H54 (cell line): ENCODE data around the gene SLC15A2.
A peak's percentile ranks its signal among the peaks of the same experiment; 100 is the strongest.
"Not testable (repeated sequence)": the region's sequence is repeated elsewhere in the genome, so short reads cannot be mapped to it uniquely, and the experiment has no call there.

Source experiments
- DNase-seq: peaks from one replicate; pipeline ENCODE4 v3.0.0; 2011; ENCODE audit warnings: low spot score, mixed read lengths; ENCODE audit not compliant: insufficient read length
- FAIRE-seq: peaks from 3 replicates; lab custom pipeline; 2011; peaks lifted over from hg19 to GRCh38; lab: Jason Lieb, UNC
- POLR2A ChIP-seq: IDR thresholded peaks from 2 replicates; pipeline ENCODE4 v1.6.1; 2011; ENCODE audit warnings: low read depth, mild to moderate bottlenecking, low read length

SLC15A2 gene

DNA sequence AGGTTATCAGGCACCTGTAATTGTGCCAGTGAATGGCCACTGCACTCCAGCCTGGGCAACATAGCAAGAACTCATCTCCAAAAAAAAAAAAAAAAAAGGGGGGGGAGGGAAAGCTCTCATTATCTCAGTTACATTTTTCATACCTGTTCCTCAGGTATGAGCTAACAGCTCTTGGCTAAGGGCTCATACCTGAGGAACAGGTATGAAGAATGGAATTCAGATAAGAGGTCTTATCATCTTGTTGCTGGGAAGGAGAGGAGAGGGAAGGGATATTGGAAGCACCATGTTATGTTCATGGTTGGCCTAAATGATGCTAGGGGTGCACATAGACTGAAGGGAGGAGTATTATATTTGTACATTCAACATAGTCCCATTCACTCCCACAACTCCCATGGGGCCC lies 2.6 kb downstream of the SLC15A2 start:
- DNase-seq (no peak), FAIRE-seq (no peak)
- no peak for TF ChIP-seq POLR2A

DNA sequence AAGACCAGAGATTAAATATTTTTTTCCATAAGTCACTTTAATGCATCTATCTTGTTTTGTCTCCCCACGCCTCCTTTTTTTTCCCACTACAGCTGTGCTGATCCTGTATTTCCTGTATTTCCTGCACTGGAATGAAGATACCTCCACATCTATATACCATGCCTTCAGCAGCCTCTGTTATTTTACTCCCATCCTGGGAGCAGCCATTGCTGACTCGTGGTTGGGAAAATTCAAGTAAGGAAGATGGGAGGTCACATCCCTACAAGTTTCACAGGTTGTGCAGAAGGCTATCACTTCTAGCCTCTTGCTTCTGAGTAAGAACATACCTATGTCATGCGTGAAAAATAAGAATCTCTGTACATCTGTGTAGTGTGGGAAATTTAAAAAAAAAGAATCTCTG lies 3.1 kb downstream of the SLC15A2 start:
- DNase-seq = no peak
- FAIRE-seq = no peak
- TF ChIP-seq POLR2A = no peak

DNA sequence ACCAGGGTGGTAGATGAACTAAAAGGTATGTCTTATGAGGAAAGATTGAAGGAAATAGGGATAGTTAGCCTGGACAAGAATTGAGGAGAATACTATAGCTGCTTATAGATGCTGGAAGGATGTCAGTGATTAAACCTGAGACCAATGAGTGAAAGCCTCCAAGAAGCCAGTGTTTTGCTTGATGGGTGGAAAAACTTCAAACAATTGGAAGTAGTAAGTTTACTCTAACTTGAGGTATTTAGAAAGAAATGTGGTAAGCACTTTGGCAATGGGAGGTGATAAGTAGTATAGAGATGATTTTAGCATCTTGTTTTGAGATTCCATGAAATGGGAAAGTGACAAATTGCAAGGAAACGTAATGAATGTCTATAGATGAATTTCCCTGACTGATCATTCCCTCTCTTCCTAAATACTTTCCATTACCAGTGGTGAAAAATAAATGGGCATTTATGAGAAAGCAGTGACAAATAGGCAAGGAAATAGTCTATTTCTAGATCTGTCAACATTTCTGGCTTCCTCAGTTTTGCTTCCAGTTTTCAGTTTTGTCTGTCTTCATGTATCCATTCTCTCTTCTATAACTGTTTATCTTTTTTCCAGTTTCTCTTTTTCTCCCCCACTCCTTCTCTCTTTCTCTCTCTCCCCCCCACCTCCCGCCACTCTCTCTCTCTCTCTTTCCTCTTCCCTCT lies 19.2 kb downstream of the SLC15A2 start:
- FAIRE-seq (no peak), DNase-seq (no peak)
- no peak for TF ChIP-seq POLR2A

DNA sequence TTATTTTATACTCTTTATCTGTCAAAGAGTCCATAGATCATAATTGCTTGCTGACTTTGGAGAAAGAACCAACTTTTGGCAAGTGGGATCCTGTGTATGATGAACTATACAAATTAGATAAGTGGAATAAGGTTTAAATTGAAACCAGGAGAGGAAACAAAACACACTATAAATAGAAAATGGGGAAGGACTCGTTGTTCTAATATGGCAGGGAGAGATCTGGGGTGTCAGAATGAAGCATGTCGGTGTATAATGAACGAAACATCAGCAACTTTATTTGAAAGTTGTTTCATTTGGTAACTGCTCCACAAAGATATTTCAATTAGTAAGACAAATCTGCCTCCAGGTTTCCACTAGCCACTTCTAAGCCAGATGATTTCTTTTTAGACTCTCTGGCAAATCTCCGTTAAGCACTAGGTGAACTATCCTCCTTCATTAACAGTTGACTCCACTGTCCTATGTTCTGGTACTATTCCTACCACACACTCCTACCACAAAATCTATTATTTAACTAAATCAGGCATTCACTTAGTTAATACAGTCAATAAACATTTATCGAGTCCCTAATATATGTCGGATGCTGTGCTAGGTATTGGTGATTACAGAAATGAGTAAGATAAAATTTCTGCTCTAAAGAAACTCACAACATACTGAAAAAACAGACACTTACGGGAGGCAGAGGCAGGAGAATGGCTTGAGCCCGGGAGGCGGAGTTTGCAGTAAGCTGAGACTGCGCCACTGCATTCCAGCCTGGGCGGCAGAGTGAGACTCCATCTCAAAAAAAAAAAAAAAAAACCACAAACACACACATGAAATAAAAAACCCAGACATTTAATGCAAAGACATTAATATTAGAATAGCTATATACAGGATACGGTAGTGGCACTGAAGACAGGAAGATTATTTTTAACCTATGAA lies 20.1 kb downstream of the SLC15A2 start:
- FAIRE-seq = no peak

DNA sequence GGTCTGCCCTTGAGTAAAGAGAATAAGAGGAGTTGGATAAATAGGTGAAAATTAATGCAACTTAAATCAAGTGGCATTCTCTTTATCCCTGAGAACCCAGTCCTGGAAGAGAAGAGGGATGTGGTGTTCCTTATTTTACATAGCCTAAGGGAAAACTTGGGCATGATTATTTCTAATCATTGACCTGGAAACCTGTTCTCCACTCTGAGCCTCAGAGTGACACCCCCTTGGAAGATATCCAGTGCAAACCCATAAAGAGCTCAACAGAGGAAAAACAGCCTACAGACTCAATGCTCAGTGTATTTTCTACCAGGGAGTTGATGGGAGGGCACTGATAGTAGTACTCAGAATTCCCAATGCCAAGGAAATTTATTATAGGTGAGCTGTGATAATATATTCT lies 22.0 kb downstream of the SLC15A2 start:
- no peak for TF ChIP-seq POLR2A
- DNase-seq (no peak), FAIRE-seq (no peak)

More for the DNA sequence above, 20.1 kb downstream of the SLC15A2 start:
- TF ChIP-seq POLR2A = no peak
- DNase-seq = no peak

DNA sequence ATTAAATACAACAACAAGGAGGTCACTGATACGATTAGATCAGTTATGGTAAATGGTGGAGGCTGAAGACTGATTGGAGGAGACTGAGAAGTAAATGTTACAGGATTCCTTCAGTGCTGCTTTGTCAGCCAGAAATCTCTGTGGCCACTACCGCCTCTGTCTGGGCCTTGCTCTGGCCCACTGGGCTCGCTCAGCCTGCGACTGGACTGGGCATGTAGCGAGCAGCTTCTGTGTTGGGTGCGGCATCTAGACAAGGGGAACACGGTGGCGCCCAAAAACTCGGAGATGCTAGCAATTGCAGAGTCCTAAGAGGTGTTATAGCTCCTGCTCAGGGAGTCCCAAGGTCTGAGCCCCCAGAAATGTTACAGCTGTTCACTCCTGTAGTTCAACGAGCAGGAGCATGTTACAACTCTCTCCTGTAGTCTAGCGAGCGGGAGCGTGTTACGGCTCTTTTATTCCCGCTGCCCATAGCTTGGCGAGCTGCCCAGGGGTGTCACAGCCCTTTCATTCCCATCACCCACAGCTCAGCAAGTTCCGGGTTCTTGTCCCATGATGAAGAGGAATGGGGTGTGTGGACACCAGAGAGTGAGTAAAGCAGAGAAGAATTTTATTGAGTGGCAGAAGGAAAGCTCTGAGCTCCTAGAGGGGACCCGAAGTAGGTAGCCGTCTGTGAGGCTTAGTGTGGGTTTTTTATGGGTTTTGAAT lies 24.7 kb downstream of the SLC15A2 start:
- no peak for FAIRE-seq
- TF ChIP-seq POLR2A = no peak

DNA sequence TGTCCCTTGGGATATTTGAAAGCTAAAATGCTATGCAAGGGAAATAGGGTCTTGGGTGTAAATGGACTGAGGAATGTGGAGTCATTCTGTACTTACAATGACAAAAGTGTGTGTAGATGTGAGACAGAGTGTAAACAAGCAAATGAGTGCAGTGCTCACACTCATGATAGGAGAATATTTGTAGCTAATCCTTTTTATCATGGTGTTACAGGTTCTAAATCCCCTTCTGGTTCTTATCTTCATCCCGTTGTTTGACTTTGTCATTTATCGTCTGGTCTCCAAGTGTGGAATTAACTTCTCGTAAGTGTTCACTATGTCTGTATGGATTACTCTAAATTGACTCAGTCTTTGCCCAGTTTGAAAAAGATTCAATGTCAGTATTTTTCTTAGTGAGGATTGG lies 30.5 kb downstream of the SLC15A2 start:
- DNase-seq (no peak), FAIRE-seq (no peak)
- no peak for TF ChIP-seq POLR2A

More for the DNA sequence above, 24.7 kb downstream of the SLC15A2 start:
- no peak for DNase-seq

DNA sequence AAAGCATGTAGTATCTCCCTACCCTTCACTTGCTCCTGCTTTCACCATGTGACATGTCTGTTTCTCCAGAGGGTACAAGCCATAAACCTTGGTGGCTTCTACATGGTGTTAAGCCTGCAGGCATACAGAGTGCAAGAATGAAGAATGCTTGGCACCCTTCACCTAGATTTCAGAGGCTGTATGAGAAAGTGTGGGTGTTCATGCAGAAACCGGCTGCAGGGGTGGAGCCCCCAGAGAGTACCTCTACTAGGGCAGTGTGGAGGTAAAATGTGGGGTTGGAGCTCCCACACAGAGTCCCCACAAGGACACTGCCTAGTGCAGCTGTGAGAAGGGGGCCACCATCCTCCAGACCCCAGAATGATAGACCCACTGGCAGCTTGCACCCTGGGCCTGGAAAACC lies 32.2 kb downstream of the SLC15A2 start:
- DNase-seq = no peak
- no peak for TF ChIP-seq POLR2A
- no peak for FAIRE-seq

DNA sequence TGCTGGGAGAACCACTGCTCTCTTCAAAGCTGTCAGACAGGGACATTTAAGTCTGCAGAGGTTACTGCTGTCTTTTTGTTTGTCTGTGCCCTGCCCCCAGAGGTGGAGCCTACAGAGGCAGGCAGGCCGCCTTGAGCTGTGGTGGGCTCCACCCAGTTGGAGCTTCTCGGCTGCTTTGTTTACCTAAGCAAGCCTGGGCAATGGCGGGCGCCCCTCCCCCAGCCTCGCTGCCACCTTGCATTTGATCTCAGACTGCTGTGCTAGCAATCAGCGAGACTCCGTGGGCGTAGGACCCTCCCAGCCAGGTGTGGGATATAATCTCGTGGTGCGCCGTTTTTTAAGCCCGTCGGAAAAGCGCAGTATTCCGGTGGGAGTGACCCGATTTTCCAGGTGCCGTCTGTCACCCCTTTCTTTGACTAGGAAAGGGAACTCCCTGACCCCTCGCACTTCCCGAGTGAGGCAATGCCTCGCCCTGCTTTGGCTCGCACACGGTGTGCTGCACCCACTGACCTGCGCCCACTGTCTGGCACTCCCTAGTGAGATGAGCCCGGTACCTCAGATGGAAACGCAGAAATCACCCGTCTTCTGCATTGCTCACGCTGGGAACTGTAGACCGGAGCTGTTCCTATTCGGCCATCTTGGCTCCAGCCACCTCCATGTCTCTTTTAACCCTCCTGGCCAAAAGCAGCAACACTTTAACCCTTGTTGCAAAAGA lies 44.1 kb downstream of the SLC15A2 start:
- FAIRE-seq, DNase-seq: not testable (repeated sequence)

DNA sequence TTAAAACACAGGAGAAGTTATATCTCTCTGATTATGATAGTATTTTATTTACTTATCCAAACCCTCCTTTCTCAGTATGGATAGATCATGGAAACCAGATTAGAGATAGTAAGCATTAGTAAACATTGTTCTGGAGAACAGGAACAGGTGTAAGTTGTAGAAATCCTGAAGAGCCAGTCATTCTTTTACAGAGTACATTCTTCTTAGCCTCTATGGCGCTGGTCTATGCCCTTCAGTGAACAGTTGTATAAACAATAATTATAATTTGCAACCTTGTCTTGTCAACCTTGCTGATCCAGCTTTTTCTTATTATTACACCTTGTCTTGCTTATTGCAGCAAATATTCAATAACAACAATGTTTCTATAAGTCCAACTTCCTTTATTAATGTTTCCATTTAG lies 47.4 kb downstream of the SLC15A2 start:
- no peak for DNase-seq
- no peak for TF ChIP-seq POLR2A

DNA sequence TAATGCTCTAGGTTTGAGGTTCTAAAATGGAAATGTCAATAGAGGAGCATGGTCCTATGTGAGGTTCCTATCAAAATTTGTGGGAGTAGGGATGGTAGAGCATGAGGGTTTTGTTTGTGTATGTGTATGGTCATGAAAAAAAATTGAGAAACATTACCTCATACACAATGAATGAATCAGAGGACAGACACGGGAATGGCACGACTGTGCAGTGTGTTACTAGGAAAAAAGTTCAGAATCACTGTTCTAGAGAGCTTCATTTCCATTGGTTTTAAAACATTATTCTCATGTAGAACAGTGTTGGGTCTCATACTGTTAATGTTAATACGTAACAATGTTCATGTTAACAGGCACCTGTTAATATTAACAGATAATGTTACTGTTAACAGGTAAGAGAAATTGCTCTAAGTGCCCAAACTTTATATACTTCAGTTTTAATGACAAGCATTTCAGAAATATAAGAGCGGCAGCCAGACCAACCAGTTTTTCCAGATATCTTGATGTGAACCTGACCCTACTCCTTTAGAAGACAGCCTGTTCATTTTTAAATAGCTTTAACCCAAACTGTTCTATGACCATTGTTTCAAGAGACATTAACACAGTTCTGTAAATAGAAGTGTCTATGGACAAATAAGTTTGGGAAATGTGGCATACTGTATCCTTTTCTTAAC lies 48.0 kb downstream of the SLC15A2 start:
- FAIRE-seq (peak; percentile 50), DNase-seq (no peak)
- TF ChIP-seq POLR2A = no peak

More for the DNA sequence above, 47.4 kb downstream of the SLC15A2 start:
- no peak for FAIRE-seq

DNA sequence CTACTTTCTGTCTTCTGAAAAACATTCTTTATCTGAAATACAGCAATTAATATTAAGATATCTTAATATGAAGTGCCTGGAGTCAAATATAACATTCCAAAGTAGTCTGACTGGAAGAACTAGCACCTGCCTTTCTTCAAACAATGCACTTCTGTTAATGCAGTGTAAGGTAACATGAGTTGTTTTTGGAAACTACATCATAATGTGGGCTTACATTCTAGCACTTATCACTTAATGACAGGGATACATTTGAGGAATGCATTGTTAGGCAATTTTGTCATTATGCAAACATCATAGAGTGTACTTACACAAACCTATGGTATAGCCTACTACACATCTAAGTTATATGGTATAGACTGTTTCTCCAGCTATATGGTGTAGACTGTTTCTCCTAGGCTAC lies 49.2 kb downstream of the SLC15A2 start:
- DNase-seq = no peak
- no peak for FAIRE-seq
- no peak for TF ChIP-seq POLR2A

DNA sequence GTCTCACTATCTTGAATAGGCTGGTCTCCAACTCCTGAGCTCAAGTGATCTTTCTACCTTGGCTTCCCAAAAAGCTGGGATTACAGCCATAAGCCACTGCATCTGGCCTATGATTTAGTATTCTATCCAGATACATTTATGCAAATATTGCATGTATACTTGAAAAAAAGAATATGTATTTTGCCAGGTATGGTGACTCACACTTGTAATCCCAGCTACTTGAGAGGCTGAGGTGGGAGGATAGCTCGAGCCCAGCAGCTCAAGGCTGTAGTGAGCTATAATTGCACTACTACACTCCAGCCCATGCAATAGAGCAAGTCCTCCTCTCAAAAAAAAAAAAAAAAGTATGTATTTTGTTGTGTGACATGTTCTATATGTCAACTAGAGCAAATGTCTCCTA lies 54.4 kb downstream of the SLC15A2 start:
- TF ChIP-seq POLR2A = no peak
- DNase-seq (no peak), FAIRE-seq (no peak)
